HG02642 (cell line): ENCODE results near the gene PSMB8.
A peak's percentile ranks its signal among the peaks of the same experiment; 100 is the strongest.
"Not testable (repeated sequence)": the region's sequence is repeated elsewhere in the genome, so short reads cannot be mapped to it uniquely, and the experiment has no call there.

Source experiments
- ATAC-seq: cut with Tn5 transposase; IDR thresholded peaks from one replicate; pipeline ENCODE4 v1.9.1; 2021; ENCODE audit warnings: mild to moderate bottlenecking; ENCODE audit not compliant: unreplicated experiment, poor library complexity

Gene PSMB8

DNA sequence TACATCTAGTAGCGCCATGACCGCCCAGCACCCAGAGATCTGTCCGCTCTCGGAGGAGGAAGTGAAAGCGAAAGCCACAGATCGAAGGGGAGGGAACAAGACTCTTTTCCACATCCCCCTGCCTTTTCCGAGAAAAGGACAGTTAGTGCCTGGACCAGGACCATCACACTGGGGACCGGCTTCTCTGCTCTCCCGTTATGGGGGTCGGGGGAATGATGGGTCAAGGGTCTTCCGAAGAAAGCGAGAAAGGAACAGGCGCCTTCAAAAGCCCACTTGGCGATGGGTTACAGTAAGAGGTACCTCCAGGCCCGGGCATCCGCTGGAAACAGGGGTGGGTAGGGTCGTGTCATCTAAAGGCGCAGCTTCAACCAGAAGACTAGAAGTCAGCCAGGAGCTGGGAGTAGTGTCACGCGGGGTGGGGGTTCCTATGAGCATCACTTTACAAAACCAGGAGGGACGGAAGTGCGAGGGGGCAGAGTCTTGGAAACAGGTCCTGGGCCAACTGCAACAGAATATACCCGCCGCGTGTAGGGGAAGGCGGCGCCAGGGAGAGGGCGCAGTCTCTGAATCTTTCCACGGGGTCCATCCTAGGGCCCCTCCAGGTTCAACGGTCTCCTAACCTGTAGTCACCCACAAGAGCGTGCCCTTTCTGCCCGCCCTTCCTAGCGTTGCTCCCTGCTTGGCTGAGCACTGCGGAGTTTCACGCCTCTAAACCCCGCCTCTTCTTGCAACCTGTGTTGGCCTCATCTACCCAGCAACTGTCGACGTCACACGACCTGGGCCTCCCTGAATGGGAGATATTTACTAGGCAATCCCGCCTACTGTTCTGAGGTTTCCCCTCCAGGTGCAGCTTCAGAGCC is at the start of gene PSMB8:
Gene PSMB8 (minus strand): TSS at position 69 of the 860 bp plus-strand sequence. CDS start 51 bp downstream, at position 18.
- peak; percentile 81 for ATAC-seq

DNA sequence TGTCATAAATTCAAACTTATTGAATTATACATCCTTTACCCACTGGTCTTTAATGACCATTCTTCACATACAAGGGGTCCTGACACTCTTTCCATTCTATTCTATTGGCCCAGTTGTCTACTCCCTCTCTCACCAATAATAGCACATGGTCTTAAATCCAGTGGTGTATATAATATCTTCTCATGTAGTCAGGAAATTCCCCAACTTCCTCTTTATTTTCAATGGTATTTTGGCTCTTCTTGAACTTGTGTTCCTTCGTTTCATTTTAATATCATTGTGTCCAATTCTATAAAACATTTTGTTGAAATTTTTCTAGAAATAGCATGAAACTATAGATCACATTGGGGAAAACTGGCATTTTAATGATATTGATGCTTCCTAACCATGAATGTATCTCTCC is 47.0 kb upstream of the PSMB8 start:
- no peak for ATAC-seq

DNA sequence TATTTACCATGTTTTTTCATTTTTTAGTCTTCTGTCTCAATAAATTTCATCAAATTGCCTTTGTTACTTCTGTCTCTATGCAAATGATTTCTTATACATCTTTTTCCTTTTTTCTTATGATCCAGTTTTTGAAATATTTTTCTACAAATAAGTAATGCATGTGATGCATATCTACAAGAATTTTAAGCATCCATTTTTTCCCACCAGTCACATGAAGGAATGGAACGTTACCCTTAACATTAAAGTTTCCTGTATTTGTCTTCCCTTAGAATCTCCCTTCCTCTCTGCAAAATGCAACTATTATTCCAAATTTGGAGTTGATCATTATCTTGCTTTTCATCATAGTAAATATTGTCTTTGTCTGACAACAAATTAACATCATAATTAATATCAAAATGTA is 45.7 kb upstream of the PSMB8 start:
- no peak for ATAC-seq

DNA sequence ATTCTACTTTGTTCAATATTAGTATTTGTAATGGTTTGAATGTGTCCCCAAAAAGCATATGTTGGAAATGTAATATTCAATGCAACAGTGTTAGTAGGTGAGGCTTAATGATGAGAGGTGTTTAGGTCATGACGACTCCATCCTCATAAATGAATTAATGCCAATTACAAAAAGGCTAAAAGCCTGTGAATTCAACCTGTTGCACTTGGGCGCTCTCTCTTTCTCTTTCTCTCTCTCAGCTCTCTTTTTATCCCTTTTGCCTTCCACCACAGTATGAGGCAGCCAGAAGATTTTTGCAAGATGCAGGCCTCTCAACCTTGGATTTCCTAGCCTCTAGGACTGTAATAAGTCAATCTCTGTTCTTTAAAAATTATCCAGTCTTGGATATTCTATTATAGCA is 44.7 kb upstream of the PSMB8 start:
- ATAC-seq, result no peak

DNA sequence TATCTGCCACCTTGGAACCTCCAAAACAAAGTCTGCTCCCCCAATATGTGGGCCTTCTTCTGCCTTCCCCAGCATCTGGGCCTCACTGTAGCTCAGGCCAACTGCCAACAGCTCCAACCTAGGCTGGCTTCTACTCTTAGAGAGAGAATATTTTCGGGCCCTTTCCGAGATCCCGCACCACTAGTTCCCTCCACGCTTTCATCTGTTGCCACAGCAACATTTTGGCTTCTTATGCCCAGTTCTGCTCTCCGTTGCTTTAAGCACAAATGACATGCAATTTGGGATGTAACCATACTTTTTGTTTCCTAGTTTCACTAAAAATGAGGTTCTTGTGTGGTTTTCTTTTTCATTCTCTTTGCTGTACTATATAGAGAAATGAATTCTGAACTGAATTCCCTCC is 43.8 kb upstream of the PSMB8 start:
- no peak for ATAC-seq

DNA sequence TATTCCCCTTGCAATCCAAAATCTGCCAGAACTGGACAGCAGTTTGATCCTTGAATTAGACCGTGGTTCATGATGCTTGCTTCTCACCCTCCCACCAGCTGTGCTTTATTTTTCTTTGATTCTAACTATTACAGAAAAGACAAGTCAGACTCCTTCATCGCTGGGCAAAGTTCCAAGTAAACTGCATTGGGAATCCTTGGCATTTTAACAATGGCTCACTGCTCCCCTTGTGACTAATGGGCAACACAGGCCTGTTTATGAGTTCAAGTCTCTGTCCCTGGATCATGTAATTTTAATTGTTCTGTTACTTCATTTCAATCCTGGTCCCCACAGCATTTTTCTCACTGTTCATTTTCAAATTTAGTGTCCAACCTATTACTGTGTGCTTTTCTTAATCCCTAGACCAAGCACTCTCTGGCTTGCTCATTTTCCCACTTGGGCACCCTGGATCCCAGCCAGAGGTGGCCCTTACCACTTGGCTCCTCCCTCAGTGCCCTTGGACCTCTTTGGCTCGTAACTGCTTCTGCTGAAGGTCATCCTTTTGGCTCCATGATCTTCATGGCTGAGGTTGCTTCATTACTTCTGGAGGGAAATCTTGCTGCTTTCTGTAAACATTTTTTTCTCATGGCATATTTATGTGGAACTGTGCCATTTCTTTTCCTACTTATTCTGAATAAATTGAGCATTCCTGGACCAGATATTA is 43.0 kb upstream of the PSMB8 start:
- ATAC-seq, result no peak

DNA sequence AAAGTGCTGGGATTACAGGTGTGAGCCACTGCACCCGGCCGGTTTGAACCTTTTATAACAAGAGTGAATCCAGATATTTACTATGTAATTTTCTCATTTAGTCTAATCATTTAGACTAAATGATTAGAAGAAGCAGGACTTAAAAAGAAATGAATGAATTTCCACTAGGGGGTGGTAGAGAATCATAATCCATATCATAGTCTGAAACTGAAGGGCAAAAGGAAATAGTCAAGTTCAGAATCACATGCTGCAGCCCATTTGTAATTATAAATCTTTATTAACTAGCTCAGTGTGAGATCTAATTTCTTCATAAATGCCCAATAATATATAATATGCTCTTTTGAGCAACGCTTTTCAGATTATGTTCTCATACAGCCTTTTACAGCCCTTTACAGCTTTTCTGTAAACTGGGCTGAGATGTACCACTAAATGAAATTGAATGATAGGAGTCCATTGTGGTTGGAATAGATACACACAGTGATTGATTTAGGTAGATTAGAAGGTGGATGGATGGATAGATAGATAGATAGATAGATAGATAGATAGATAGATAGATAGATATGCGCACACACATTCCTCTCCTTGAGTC is 41.9 kb upstream of the PSMB8 start:
- no peak for ATAC-seq

DNA sequence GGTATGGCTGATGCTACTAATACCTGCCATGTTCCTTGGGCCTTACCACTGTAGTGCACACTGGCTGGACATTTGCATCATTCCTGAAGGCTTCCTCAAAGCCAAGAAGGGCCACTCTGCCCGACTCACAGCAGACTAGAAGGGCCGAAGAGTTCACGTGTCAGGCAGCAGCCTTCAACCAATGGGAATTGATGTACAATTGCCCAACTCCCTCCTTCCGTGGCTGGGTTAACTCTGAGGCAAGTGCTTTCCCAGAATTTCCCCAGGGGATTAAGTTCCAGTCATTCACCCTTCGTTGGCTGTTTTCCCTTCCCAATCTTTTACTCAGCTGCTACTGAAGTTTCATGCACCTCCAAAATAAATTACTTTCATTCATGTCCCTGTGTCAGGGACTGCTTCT is 39.9 kb upstream of the PSMB8 start:
- no peak for ATAC-seq

DNA sequence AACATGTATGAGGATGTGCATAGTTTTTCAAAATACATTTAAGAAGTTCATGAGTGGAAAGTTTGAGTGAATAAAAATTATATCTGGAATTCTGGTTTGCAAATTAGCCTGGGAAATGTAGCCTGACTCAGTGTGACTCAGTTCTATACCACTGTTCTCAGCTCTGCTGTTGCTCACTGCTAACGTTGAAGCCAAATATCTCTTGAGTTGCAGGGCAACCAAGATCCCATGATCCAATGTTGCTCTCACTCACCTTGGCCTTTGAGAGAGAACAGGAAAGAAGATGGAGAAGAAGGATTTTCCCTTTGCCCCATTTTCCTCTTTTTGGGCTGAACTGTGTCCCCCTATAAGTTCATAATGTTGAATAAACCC is 39.0 kb upstream of the PSMB8 start:
- no peak for ATAC-seq

DNA sequence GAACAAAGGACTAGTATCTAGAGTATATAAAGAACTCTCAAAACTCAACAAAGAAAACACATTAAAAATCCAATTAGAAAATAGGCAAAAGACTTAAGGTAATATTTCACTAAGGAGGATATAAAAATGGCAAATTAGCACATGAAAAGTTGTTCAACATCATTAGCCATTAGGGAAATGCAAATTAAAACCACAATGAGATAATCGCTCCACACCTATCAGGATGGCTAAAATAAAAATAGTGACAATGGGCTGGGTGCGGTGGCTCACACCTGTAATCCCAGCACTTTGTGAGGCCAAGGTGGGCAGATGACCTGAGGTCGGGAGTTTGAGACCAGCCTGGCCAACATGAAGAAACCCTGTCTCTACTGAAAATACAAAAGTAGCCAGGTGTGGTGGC is 37.1 kb upstream of the PSMB8 start:
- not testable (repeated sequence) for ATAC-seq

DNA sequence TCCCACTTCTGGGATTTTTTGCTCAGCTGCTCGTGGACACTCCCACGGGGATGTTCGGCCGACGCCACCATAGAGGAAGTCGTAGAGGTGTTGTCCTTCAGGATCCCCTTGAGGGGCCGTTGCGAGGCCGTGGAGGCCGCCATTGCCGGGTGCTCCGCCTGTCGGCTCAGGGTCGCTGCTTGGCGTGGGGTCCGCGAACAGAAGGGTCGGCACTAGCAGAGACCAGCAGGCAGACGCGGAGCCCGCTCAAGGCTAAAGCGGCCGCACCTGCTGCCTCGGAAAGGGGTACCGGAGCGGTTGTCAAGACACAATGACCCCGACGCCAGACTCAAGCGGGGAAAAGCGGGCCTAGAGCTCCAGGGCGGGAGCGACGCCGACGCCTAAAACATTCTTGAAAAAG is 35.8 kb upstream of the PSMB8 start:
- no peak for ATAC-seq

DNA sequence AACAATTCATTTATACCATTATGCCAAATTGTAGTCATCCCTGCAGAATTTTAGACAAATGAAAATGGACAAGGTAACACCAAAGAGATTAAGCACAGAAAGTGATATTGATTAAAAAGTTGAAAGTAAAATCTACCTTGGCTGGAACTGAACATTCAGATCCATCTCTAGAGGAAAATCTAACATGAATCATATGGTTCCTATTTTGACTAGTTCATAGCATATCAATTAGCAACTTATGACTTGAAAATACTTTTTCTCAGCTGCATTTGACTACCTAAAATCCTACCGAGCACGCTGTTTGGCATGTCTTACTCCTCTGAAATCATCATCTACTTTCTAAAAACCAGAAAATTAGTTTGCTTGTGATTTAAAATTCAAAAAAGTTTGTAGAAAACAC is 32.8 kb upstream of the PSMB8 start:
- ATAC-seq, result no peak

DNA sequence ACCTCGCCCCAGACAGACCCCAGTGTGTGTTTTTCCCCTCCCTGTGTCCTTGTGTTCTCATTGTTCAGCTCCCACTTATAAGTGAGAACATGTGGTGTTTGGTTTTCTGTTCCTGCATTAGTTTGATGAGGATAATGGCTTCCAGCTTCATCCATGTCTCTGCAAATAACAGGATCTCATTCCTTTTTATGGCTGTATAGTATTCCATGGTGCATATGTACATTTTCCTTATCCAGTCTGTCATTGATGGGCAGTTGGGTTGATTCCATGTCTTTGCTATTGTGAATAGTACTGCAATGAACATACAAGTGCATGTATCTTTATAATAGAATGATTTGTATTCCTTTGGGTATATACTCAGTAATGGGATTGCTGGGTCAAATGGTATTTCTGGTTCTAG is 30.1 kb upstream of the PSMB8 start:
- ATAC-seq, result not testable (repeated sequence)

DNA sequence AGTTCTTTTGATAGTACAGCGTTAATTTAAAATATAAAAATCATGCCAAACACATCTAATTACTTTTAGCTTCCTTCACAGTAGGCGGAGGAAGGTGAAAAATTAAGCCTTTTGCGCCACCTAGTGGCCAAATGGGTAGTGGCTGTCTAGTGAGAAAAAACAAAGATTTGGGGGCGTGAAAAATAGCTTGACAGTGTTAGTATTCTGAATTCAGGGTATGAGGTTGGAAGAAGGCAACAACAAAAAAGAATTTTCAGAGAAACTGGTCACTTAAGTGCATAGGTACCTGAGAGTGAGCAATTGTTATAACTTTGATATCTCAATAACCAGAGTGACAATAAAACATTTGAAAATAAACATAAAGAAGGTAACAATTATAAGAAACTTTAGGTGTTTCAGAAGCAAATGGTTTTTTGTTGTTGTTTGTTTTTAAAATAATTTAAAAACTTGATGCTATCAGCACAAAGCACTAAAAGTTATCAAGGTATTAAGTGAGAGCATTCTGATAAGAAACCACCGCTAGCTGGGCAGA is 24.5 kb upstream of the PSMB8 start:
- ATAC-seq, result no peak

DNA sequence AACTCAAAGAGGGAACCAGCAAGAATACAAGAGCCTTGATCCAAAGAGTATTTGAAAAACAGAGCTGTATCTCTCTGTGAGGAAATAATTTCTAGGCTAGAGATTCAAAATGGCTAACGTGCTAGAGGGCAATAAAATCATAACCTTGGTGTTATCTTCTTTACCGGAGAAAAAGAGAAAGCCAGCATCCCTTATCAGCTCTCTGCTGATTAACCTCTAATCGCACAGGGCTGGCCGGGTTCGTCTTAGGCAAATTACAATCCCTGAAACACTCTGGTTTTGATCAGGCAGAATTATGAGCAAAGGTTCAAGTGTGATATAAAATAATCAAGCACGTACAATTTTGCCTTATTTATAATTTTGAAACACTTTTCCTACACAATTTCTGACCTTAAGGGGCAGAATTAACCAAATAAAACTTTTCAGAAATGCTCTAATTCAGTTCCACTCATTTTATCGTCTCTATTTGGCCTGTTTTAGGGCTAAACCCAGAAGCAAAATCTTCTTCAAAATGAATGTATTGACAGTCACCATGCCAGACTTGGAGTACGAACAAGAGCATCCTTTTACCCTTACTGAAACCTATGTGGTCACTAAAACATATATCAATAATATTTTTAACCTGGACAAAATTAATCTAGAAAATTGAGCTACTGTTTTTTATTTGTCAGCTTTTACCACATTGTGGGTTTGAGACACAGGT is 23.9 kb upstream of the PSMB8 start:
- peak; percentile 17 for ATAC-seq

DNA sequence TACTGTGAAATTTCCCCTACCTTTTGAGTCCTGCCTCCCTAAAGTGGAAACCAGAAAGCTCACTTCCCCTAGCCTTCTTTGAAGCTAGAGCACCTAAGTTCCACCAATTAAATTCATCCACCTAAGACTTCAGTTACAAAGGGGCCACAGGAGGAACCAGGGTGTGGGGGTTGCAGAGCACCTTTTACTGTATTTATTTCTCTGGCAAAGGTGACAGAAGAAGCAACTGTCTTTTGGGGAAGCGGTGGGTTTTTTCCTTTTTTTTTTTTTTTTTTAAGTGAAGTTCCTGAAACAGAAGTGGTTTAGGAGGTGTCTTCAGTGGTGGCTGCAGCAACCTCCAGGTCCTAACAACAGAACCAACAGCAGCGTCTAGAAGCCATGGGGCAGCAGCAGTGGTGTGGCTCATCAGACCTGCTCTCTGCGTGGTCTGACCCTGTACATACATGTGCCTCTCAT is 23.2 kb upstream of the PSMB8 start:
- ATAC-seq, result peak; percentile 50

DNA sequence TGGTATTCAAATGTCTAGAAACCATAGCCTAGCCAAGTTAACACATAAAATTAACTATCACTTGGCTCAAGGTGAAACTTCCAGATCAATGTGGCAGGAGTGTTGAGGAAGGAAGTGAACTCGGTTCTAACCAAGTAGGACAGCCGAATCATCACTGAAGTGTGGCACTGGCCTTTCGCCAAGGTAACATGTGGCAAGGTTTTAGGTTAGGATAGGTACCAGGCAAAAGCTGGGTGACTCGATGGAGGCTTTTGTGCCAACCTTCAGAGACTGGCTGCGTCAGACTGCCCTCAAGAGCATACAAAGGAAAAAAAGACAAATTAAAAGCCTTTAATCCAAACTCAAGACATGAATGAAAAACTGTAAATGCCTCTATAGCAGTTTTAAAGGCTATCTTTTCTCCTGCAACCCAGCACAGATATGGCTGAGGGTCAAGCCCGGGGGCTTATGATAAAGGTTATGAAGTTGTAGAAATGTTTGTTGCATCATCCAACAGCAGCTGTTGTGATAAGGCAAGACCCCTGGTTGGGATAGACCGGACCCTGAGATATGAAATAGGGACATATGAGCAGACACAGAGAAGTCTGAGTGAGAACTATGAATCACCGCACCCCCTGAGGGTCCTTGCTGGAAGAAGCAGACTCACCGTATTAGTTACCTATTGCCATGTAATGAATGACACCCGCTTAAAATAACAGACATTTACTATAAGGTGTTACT is 22.0 kb upstream of the PSMB8 start:
- no peak for ATAC-seq

DNA sequence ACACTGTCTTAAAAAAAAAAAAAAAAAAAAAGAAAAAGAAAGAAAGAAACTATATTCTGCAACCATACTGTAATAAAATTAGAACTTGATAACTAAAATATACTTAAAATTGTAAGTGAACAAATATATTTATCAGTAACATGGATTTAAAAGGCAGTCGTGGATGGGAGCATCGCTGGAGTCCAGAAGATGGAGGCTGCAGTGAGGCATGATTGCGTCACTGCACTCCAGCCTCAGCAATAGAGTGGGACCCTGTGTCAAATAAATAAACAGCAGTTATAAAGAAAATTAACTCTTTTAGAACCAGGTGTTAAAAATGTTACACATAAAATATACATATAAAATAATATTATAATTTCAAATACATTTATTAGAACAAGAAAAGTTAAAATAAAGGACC is 18.9 kb upstream of the PSMB8 start:
- no peak for ATAC-seq

DNA sequence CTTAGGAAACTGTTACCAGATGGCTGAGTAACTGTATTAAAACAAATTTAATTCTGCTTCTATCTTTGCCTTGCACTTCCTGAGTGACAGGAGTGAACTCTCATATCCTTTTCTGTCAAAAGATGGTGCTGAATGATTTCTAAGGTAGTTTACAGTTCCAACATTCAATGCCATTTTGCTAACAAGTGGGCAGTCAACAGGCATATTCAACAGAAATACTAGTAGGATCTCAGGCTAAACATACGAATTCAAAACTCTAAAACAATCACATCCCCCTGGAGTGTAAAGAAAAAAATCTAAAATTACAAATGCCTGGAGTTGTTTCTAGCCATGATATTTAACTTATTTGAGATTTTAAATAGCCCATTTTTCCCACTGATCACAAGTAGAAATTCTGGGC is 16.8 kb upstream of the PSMB8 start:
- no peak for ATAC-seq

DNA sequence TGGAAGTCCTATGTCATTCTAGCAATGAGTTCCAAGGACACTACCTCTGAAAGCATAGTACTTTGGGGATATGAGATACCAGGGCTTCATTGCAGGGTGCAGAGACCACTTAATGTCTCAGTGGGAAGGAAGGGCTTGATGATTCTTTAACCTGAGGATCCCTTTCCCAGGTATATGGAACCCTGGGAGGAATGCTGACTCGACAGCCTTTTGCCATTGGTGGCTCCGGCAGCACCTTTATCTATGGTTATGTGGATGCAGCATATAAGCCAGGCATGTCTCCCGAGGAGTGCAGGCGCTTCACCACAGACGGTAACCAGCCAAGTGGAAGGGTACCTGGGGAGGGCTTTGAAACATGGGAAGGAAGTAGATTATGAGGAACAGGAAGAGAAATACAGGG is 14.3 kb upstream of the PSMB8 start:
- no peak for ATAC-seq
